Hematopoietic multipotent progenitor cell treated with erythropoietin and hydrocortisone succinate and interleukin-3 and kit ligand, for 8 days (in vitro differentiated cells): ENCODE measurements around the gene ATP11A.

Source experiments
- DNase-seq: peaks from one replicate; pipeline ENCODE4 v3.0.0-alpha.2; 2015

Gene ATP11A

DNA sequence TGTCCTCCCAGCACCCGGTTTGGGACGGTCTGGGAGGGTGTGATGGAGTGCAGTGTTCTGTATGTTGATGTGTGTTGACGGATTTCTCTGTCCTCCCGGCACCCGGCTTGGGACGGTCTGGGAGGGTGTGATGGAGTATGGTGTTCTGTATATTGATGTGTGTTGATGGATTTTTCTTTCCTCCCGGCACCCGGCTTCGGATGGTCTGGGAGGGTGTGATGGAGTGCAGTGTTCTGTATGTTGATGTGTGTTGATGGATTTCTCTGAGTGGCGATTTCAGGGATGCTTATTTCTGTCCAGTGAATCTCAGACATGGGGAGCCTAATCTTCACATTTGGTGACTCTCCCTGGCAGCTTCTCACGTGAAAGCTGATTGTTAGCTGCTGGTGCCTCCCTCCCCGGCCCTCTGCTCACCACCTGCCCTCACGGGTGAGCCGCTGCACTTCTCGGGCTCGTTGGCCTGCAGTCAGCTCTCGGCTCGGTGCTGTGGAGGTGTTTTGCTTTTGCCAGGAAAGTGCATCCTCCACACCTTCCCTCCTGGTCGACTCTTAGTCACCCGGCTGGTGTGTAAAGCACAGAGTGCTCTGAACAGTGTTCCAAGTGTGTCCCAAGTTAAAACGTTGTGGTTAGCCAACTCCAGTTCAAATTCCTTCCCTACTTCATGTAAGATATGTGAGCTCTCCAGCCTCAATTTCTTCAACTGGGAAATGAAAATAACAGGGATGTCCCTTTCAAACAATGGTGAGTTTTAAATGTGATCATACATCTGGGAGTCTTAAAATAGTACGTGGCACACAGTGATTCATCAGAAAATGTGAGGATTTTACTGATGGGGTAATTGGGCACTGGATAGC, 54.6 kb downstream of the ATP11A start:
- no peak for DNase-seq

DNA sequence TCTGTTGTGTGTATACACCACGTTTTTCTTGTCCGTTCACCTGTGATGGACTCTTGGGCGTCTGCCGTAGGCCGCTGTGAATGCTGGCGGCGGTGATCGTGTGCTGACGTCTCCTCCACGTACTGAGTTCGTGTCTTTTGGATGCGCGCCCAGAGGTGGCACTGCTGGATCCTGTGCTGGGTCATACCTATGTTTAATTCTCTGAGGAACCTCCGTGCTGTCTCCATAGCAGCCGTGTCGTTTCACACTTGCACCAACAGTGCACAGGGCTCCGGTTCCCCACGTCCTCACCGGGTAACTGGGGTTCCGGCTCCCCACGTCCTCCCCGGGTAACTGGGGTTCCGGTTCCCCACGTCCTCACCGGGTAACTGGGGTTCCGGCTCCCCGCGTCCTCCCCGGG, 56.2 kb downstream of the ATP11A start:
- DNase-seq = no peak

GRCh38 chr13:112747256-112747655, 57.4 kb downstream of the ATP11A start:
- no peak for DNase-seq

DNA sequence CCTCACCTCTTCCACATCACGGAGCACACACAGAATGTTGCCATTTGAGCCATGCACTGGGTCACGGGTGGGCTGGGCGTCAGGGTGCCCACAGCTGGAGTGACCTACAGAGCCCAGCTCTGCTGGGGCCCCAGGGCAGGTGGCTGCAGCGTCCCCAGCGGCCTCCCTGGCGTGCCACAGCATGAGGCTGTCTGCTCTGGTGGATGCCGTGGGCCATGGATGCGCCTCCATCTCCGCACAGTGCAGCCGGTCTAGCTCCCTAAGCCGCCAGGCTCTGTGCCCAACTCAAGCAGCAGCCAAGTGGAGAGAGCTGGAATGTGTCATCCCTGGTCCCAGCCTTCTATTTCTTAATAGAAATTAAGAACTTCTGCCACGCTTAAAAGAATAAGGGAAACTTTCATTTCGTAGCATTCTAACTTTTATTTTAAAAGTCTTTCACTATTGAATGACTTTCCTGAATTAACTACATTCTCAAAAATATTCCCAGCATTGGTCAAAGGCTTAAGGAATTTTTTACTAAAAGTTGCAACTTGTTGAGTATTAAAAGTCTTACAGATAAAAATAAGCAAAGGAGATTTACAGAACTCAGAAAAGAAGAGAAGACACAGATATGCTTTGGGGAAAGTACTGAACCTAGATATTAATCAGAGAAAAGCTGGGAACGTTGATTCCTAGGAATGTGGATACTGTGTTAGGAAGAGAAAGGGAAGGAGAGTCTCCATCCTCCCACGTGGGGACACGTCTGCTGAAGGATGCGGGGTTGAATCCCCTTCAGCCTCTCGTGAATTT, 59.3 kb downstream of the ATP11A start:
- DNase-seq = no peak

- no peak for DNase-seq
These were observed 60.7 kb downstream of the ATP11A start for GRCh38 chr13:112750570-112750969.

- no peak for DNase-seq
These were observed 61.8 kb downstream of the ATP11A start for GRCh38 chr13:112751617-112752016.

- DNase-seq = no peak
These were observed 62.4 kb downstream of the ATP11A start for GRCh38 chr13:112752211-112752610.

DNA sequence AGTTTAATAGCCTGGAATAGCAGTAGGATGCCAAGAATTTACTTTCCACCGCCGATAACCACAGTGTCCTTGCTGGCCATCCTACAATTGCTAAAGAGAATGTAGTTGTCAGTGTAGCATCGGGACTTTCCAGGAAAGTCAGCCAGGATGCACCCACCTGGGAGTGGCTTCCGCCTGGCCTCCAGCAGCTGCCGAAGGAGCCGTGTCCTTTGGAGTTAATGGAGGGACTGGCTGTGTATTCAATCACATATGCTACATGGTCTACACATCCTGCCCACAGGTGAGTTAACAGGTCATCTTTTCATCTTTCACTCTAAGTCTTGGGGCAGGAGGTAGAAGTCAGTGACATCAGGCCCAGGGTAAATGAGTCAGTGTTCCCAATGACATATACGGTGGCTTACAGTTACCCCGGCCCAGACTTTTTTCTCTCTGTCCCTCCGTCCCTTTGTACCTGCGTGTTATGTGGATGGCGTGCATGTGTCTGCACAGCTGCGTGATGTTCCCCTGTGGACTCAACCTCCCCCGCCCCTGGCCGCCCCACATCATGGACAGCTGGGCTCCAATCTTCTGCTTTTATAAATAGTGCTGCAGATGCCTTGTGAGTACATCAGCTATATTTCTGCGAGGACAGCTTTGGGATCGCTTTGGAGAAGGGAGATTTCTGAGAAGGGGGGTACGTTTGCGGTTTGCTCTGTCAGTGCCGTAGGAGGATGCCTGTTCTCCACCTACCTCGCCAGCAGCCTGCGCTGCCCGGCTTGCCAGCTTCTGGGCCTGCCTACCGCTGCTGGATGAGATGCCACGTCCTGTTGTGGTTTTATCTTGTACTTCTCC, 63.1 kb downstream of the ATP11A start:
- DNase-seq = peak; percentile 11

DNA sequence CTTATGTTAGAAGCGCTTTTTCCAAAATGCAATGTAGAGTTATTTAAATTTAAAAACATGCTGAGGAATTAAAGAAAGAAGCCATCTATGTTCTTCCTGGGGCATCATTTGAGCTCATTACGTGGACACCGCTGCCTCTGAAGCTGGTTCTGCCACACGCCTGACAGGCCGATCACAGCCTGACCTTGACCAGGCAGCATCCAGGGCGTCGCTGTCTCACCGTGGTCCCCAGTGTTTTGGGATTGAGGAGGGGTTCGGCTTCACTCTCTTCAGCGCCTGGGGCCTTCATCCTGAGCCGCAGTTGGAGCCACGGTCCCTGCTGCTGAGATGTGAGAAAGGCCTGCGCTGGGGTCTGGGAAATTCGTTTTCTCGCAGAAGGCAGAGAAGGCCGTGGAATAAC, 64.0 kb downstream of the ATP11A start:
- DNase-seq = no peak

DNA sequence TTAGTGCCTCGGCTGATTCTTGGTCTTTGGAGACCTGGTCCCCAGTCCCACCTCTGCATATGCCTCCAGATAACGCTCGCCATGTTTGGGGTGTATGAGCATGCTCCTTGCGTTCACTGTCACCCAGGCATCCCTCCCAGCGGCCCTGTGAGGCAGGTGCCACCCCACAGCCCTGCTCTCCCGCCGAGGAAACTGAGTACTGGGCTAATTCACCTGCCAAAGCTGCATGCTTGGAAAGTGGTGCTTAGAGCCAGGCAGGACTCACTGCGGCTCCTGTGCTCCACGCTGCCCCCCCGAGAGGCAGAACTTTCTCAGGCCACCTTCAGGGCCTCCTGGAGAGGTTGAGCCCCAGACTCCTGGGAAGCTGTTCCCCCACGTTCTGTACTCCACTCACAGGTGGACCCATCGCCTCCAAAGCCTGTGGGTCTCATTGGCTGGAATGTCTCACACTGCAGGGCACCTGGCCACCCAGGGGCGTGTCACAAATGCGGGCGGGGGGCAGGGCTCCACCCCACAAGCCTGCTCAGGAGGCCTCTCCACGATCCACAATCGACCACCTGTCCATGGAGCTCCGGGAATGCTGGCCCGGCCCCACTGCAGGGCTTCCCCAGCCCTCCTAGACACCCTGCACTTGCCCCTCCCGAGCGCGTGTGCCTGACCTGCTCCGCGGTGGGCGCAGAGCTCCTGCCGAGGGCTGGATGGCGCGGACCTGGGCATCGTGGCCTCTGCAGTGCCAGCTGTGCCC, 64.6 kb downstream of the ATP11A start:
- no peak for DNase-seq

DNA sequence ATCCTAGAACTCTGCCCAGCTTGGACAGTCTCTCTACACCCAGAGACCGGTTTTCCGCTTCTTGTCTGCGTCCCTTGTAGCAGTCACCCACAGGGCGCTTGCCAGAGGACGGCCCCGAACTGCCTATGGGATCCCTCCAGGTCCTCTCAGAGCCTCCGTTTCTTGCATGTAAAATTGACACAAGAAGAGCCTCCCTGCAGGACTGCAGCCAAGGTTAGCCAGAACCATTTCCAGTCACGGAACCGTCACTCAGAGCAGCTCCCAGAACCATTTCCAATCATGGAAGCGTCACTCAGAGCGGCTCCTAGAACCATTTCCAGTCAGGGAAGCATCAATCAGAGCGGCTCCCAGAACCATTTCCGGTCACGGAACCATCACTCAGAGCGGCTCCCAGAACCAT, 65.5 kb downstream of the ATP11A start:
- DNase-seq = no peak

DNA sequence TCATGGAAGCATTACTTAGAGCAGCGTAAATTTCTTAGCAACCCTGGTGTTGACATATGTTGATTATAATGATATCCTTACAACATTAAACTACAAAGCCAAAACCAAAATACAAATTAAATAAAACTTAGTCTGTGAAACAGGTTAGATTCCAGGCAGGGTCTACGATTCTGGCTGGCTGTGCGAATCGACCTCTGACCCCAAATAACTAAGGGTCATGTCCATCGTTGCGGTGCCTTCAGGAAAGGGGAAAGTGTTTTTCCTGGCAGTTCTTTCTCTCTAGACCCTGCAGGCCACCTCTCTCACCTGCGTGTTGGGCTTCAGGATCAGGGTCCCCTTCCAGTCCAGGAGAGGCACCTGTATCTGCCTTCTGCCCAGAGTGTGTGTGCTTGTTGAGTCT, 66.2 kb downstream of the ATP11A start:
- DNase-seq = no peak

DNA sequence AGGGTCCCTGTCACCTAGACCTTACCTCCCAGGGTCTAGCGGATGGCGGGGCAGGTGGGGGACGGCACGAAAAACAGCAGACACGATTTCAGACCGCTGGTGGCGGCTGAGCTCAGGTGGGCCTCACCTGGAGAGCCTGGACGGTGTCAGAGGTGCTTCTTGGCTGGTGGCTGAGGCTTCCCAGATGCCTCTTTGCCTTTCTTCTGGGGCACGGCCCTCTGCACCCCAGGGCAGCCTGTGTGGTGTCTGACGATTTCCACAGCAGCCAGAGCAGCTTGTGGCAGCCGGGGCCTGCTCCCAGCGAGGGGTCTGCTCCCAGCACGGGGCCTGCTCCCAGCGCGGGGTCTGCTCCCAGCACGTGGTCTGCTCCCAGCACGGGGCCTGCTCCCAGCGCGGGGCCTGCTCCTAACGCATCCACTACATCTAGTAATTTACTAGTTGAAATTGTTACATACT, 66.7 kb downstream of the ATP11A start:
- no peak for DNase-seq

DNA sequence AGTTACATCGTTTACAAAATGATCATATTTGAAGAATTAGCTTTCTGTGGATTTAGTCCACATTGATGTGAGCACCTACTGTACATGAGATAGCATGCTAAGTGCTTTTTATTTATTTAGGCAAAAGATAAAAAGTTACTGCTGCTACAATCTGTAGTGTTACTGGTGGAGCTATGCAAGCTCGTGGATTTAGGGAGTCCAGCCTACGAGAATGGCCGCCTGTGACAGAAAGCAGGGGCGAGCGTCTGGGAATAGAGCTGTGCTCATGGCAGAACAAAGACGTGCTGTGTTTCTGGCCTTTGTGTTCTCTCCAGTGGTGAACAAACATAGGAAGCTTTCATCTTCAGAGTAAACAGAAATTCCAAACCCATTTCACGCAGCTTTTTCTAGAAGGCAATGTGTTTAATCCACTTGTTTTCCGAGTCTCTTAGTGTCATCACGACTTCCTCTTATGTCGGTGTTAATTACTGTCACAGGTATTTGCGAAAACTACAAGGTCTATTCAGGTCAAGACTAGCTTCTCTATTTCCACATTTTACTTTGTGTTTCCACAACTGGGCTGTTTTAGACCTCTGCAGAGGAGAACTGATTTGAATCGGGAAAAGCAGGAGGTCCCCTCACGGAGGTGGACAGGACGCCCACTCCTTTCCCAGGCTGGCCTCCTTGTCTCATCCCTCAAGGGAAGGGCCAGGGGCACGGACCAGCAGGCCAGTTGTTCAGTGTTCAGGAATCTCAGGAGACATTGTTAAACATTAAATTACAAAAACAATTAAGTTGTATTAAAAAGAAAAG, 67.3 kb downstream of the ATP11A start:
- DNase-seq = no peak

- no peak for DNase-seq
These were observed 67.9 kb downstream of the ATP11A start for GRCh38 chr13:112757759-112758086.

GRCh38 chr13:112759053-112759452, 69.2 kb downstream of the ATP11A start:
- no peak for DNase-seq

DNA sequence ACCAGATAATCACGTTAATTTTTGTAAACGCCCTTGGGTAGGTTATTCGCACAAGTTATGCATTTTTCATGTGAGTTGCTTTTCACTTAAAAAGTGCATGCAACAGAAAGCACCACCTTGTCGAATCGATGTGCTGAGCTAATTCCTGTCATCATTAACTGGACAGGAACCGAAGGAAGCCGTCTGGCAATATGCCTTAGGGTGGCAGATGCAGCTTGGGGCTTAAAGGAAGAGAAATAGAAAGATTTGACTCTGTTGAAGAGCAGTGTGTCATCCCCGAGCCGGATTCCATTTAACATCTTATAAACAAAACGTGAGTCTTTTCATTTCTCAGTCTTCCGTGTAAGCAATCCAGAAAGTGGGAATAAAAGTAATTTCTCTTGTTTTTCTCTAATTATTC, 70.0 kb downstream of the ATP11A start:
- DNase-seq = no peak

GRCh38 chr13:112760435-112760834, 70.6 kb downstream of the ATP11A start:
- no peak for DNase-seq

DNA sequence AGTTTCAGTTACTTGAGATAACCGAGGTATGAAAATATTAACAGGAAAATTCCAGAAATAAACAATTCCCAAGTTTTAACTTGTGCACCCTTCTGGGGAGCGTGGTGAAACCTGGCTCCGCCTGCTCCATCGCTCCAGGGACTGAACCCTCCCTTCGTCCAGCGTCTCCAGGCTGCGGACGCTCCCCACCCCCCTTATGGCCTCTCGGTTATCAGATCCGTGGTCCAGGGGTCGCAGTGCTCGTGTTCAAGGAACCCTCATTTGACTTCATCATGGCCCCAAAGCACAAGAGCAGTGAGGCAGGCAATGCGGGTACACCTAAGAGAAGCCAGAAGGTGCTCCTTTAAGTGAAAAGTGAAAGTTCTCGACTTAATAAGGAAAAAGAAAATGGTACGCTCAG, 71.1 kb downstream of the ATP11A start:
- no peak for DNase-seq

GRCh38 chr13:112761701-112762689, 72.2 kb downstream of the ATP11A start:
- no peak for DNase-seq

- DNase-seq = no peak
These were observed 72.8 kb downstream of the ATP11A start for GRCh38 chr13:112762690-112763080.
